Endothelial cell of umbilical vein (primary cell): Measurements from ENCODE around the gene THAP10. TPM values are rescaled to one million over a fixed set of nuclear protein-coding genes. Genes with fewer than 3 reads are reported as not detected.

Experiments used
- BruUV-seq: library from RNA; stranded (reverse); fragments of 400-500 nt; replicated peaks from 2 replicates; lab custom pipeline; 2021; lab: Mats Ljungman, UMichigan
- CTCF ChIA-PET: fragments of 300-600, 350-600 bp; sonication (Branson Sonifier 250); formaldehyde crosslinking; loops from one replicate; lab custom pipeline; 2021; ENCODE audit warnings: antibody characterized with exemption, inconsistent platforms; lab: Charles Lee
- POLR2A ChIA-PET: fragments of 300-600, 350-600 bp; sonication (Branson Sonifier 250); formaldehyde crosslinking; loops from one replicate; lab custom pipeline; 2021; ENCODE audit warnings: antibody characterized with exemption, inconsistent platforms; lab: Charles Lee
- DNase-seq: peaks from one replicate; pipeline ENCODE4 v3.0.0-alpha.2; 2011; ENCODE audit warnings: low read depth, low spot score
- FAIRE-seq: peaks from 2 replicates; lab custom pipeline; 2011; peaks lifted over from hg19 to GRCh38; lab: Jason Lieb, UNC
- H2AFZ ChIP-seq: 2 replicates; pipeline ENCODE4 v1.6.0; 2012; ENCODE audit warnings: low read depth, low read length, control low read depth, inconsistent platforms
- H3K27ac ChIP-seq: 2 replicates; pipeline ENCODE4 v1.5.1; 2011; ENCODE audit warnings: low read depth, mild to moderate bottlenecking, control low read depth, low read length, moderate library complexity; ENCODE audit not compliant: insufficient read depth
- H3K27me3 ChIP-seq, 2 experiments: 2 replicates each; pipeline versions ENCODE4 v1.6.0 to v1.6.1; 2011; ENCODE audit warnings: low read length in 2 of 2, mixed read lengths in 1 of 2; ENCODE audit not compliant: control insufficient read depth in 2 of 2, insufficient read depth in 2 of 2
- H3K36me3 ChIP-seq, 2 experiments: 2 replicates in 1 of 2; 3 replicates in 1 of 2; pipeline ENCODE4 v1.5.1; 2011; ENCODE audit warnings: low read length in 2 of 2, mild to moderate bottlenecking in 1 of 2, moderate library complexity in 1 of 2; ENCODE audit not compliant: control insufficient read depth in 2 of 2, insufficient read depth in 2 of 2; ENCODE audit errors: extremely low read depth in 1 of 2
- H3K4me1 ChIP-seq: 3 replicates; pipeline ENCODE4 v1.5.1; 2011; ENCODE audit warnings: mild to moderate bottlenecking, low read length; ENCODE audit not compliant: control insufficient read depth, insufficient read depth; ENCODE audit errors: extremely low read depth
- H3K4me2 ChIP-seq: 2 replicates; pipeline ENCODE4 v1.6.1; 2011; ENCODE audit warnings: low read length, control low read depth, mixed read lengths; ENCODE audit not compliant: insufficient read depth
- H3K4me3 ChIP-seq, 3 experiments: fragments of 200-600 bp in 1 of 3; sonication (generic), shearing (Covaris generic) in 1 of 3; replicated peaks in 1 of 3; 2 replicates each; pipeline ENCODE4 v1.5.1; 2011 to 2016; ENCODE audit warnings: control low read depth in 3 of 3, low read length in 3 of 3, mild to moderate bottlenecking in 2 of 3, inconsistent platforms in 1 of 3, low read depth in 1 of 3, moderate library complexity in 1 of 3; ENCODE audit not compliant: insufficient read depth in 1 of 3
- H3K79me2 ChIP-seq: 2 replicates; pipeline ENCODE4 v1.6.0; 2012; ENCODE audit warnings: low read length, inconsistent platforms; ENCODE audit not compliant: control insufficient read depth, insufficient read depth
- H3K9ac ChIP-seq: replicated peaks from 2 replicates; pipeline ENCODE3; 2011; ENCODE audit warnings: low read length, control low read depth; ENCODE audit not compliant: insufficient read depth; ENCODE audit errors: extremely low read depth
- H3K9me1 ChIP-seq: replicated peaks from 3 replicates; pipeline ENCODE4 v1.6.0; 2011; ENCODE audit warnings: mild to moderate bottlenecking, low read length; ENCODE audit not compliant: control insufficient read depth, insufficient read depth; ENCODE audit errors: extremely low read depth
- H3K9me3 ChIP-seq: replicated peaks from 2 replicates; pipeline ENCODE4 v1.5.1; 2012; ENCODE audit warnings: low read length, inconsistent platforms; ENCODE audit not compliant: control insufficient read depth, insufficient read depth
- H4K20me1 ChIP-seq: replicated peaks from 2 replicates; pipeline ENCODE3; 2011; ENCODE audit warnings: mild to moderate bottlenecking, low read length; ENCODE audit not compliant: control insufficient read depth, insufficient read depth; ENCODE audit errors: extremely low read depth
- CTCF ChIP-seq, 2 donors: IDR thresholded peaks; 1 replicate in 1 of 2; 2 replicates in 1 of 2; pipeline ENCODE4 v1.5.1; 2011; ENCODE audit warnings: low read length in 2 of 2, mild to moderate bottlenecking in 2 of 2, moderate library complexity in 2 of 2, control low read depth in 1 of 2, inconsistent platforms in 1 of 2, low read depth in 1 of 2; ENCODE audit not compliant: insufficient read depth in 1 of 2; ENCODE audit errors: extremely low read depth in 1 of 2
- EZH2 ChIP-seq: IDR thresholded peaks from 2 replicates; pipeline ENCODE4 v1.6.1; 2012; ENCODE audit warnings: borderline replicate concordance, low read depth, mild to moderate bottlenecking, moderate library complexity, low read length, inconsistent platforms; ENCODE audit not compliant: severe bottlenecking
- FOS ChIP-seq: IDR thresholded peaks from 2 replicates; pipeline ENCODE4 v1.6.1; 2011; ENCODE audit warnings: mild to moderate bottlenecking, low read length, moderate library complexity, borderline replicate concordance; ENCODE audit not compliant: insufficient read depth
- GATA2 ChIP-seq: IDR thresholded peaks from 2 replicates; pipeline ENCODE4 v1.7.0; 2011; ENCODE audit warnings: low read depth, mild to moderate bottlenecking, moderate library complexity, mixed read lengths, low read length; ENCODE audit not compliant: insufficient read length, insufficient read depth
- JUN ChIP-seq: IDR thresholded peaks from 2 replicates; pipeline ENCODE4 v1.6.1; 2011; ENCODE audit warnings: borderline replicate concordance, low read depth; ENCODE audit not compliant: insufficient read length, insufficient read depth
- MAX ChIP-seq: IDR thresholded peaks from 2 replicates; pipeline ENCODE4 v1.6.1; 2011; ENCODE audit not compliant: insufficient read depth, insufficient read length
- MYC ChIP-seq: IDR thresholded peaks from one replicate; pipeline ENCODE4 v1.6.1; 2011; ENCODE audit warnings: mild to moderate bottlenecking, low read depth, low read length
- POLR2A ChIP-seq: IDR thresholded peaks from 2 replicates; pipeline ENCODE4 v1.6.1; 2012; ENCODE audit warnings: low read depth, mild to moderate bottlenecking, control low read depth, low read length
- POLR2AphosphoS5 ChIP-seq: IDR thresholded peaks from 2 replicates; pipeline ENCODE4 v1.6.1; 2012; ENCODE audit warnings: low read depth, mild to moderate bottlenecking, control low read depth, low read length, moderate library complexity; ENCODE audit not compliant: insufficient read depth
- dilution Hi-C: fragments of 300-500 bp; cut with MboI; formaldehyde crosslinking; loops from one replicate; pipeline ENCODE4 v1.15.0; 2019; ENCODE audit warnings: low sequenced_read_pairs; ENCODE audit not compliant: extremely low pct_ligation_motif_present
- intact Hi-C: fragments of 100-400 bp; cut with micrococcal nuclease; formaldehyde crosslinking; loops from one replicate; pipeline ENCODE4 v1.10.0; 2022
- polyA plus RNA-seq, 4 experiments: library from polyadenylated mRNA; depleted of rRNA in 3 of 4; stranded (reverse) in 3 of 4; unstranded in 1 of 4; fragments of >200 nt; gene quantifications; 2 replicates each; pipeline versions ENCODE4 v1.2.1 to v1.2.3, GENCODE V29; 2011 to 2012; ENCODE audit warnings: missing spikeins in 1 of 4
- total RNA-seq: library from RNA; stranded (reverse); gene quantifications from 2 replicates; pipeline ENCODE4 v1.2.3, GENCODE V29; 2021

Gene THAP10
- total and polyA plus RNA-seq, 2 donors (not counting 3 experiments of a cell fraction or from before 2014, with no cell fraction given): 1.7 to 4.0 TPM

- no peak for FAIRE-seq
- H3K4me3 ChIP-seq: no peak overlapping the region
- no peak overlapping the region for H3K9ac ChIP-seq
- POLR2A ChIA-PET: no interaction called here
- no peaks in the 10 kb centered on the region for H3K9me3 ChIP-seq
- H2AFZ ChIP-seq: no peak overlapping the region
- H3K4me1 ChIP-seq: no peaks in the 10 kb centered on the region
- no peaks in the 10 kb centered on the region for H3K79me2 ChIP-seq
- no peaks in the 10 kb centered on the region for H3K9me1 ChIP-seq
- intact Hi-C loops: no loop called here
- CTCF ChIA-PET: interaction anchor here (1.0 to 2.5 kb wide), 6 partner anchors 10 to 44 kb away, joined by 3 to 20 read pairs (median 6); partner anchors contain the start of genes LARP6, LRRC49 and THAP10
- no TSS peak for BruUV-seq
- dilution Hi-C loops: no loop called here
- H4K20me1 ChIP-seq: no peaks in the 10 kb centered on the region
- no peaks in the 10 kb centered on the region for H3K27me3 ChIP-seq
- DNase-seq: no peak
- TF ChIP-seq GATA2: no peak
- no peak for TF ChIP-seq FOS
- no peak for TF ChIP-seq EZH2
- no peak for TF ChIP-seq CTCF (IDR thresholded peaks at IDR 0.05; ENCODE audit: extremely low read depth in 1 of 2, insufficient read depth in 1 of 2, low read depth in 1 of 2, low read length in 2 of 2)
- no peak for TF ChIP-seq POLR2AphosphoS5
- no peak for TF ChIP-seq MAX
- TF ChIP-seq JUN: no peak
- no peak for TF ChIP-seq MYC
- TF ChIP-seq POLR2A: no peak
- no peak overlapping the region for H3K4me2 ChIP-seq
- no peak overlapping the region for H3K27ac ChIP-seq
- H3K36me3 ChIP-seq: no peaks in the 10 kb centered on the region
Measured at GRCh38 chr15:70869346-70869745, 22.9 kb downstream of the THAP10 start.
